Smooth muscle cell of the brain vasculature (primary cell): ENCODE results near the gene OR8H2.
"Not testable (repeated sequence)": the region's sequence is repeated elsewhere in the genome, so short reads cannot be mapped to it uniquely, and the experiment has no call there.

Source experiments
- DNase-seq: peaks from one replicate; pipeline ENCODE4 v3.0.0-alpha.2; 2012; ENCODE audit warnings: low read depth, low spot score

Gene OR8H2

GRCh38 chr11:56103210-56103737 lies at the start of gene OR8H2:
OR8H2 (plus strand) TSS chr11:56103687; CDS start chr11:56105043, 1,356 bp downstream.
- DNase-seq, result no peak

GRCh38 chr11:56056366-56056765 lies 47.1 kb upstream of the OR8H2 start:
- DNase-seq, result not testable (repeated sequence)

- not testable (repeated sequence) for DNase-seq
Measured at GRCh38 chr11:56057661-56058237, 45.7 kb upstream of the OR8H2 start.

- DNase-seq, result not testable (repeated sequence)
Measured at GRCh38 chr11:56058260-56058780, 45.2 kb upstream of the OR8H2 start.

GRCh38 chr11:56066980-56067379 lies 36.5 kb upstream of the OR8H2 start:
- DNase-seq, result no peak

- no peak for DNase-seq
Measured at GRCh38 chr11:56089697-56090096, 13.8 kb upstream of the OR8H2 start.

- no peak for DNase-seq
Measured at GRCh38 chr11:56093008-56093407, 10.5 kb upstream of the OR8H2 start, which contains the start of gene OR8I2. OR8I2 (plus strand) TSS chr11:56093308; CDS start chr11:56093308, 0 bp downstream.

- no peak for DNase-seq
Measured at GRCh38 chr11:56122073-56122472, 18.6 kb downstream of the OR8H2 start, which contains the start of gene OR8H3. OR8H3 (plus strand) TSS chr11:56122373; CDS start chr11:56122373, 0 bp downstream.

GRCh38 chr11:56140151-56140661 lies 36.7 kb downstream of the OR8H2 start, which contains the start of gene OR8J3:
OR8J3 (minus strand) TSS chr11:56140201; CDS start chr11:56137718, 2,483 bp downstream.
- no peak for DNase-seq

- not testable (repeated sequence) for DNase-seq
Measured at GRCh38 chr11:56143681-56144080, 40.2 kb downstream of the OR8H2 start.

- no peak for DNase-seq
Measured at GRCh38 chr11:56151376-56151775, 47.9 kb downstream of the OR8H2 start.

- DNase-seq, result no peak
Measured at GRCh38 chr11:56152333-56152732, 48.8 kb downstream of the OR8H2 start.
